Activated naive CD4-positive, alpha-beta T cell treated with Interleukin-2 at 50 U/mL for 16 hours (primary cell): ENCODE results near the gene ARHGAP29.
"Not testable (repeated sequence)": the region's sequence is repeated elsewhere in the genome, so short reads cannot be mapped to it uniquely, and the experiment has no call there.

Experiments
- DNase-seq: peaks from one replicate; pipeline ENCODE4 v3.0.0-alpha.2; 2020

ARHGAP29 gene

DNA sequence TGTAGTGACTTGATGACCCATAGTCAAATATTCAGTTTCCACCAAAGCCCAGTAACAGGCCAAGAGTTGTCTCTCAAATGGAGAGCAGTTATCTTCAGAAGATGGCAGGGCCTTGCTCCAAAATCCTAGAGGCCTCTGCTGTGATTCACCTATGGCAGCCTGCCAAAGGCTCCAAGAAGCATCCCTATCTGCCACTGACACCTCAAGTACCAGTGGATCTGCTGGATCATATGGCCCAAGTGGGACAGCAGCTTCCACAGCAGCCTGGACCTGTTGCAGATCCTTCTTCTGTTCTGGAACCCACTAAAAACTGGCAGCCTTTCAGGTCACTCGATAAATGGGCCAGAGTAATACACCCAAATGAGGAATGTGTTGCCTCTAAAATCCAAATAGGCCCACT lies 73.3 kb downstream of the ARHGAP29 start:
- not testable (repeated sequence) for DNase-seq

DNA sequence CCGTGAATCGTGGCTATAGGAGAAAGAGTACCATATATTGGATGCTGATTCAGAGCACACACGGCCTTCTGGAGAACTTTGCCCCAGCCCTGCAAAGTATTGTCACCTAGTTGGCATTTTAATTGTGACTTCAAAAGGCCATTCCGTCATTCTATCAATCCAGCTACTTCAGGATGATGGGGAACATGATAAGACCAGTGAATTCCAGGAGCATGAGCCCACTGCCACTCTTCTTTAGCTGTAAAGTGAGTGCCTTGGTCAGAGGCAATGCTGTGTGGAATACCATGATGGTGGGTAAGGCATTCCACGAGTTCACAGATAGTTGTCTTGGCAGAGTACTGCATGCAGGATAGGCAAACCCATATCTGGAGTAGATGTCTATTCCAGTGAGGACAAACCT lies 74.1 kb downstream of the ARHGAP29 start:
- not testable (repeated sequence) for DNase-seq

DNA sequence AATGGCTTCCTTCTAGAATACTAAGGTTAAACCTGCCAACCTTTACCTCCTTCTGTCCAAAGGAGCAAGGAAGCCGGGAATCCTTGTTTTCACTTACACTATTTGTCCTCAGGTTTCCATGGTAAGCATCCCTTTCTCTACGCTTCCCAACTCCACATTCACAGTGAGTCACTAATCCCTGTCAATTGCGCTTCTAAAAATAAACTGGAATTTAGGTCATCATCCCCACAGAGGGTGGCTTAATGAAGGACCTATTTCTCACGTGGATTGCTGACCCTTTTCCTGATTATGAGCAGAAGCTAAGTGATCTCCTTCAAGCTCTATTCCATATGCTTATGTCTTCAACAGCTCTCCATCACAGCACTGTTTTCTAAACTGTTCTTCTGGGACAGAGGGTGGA lies 76.6 kb downstream of the ARHGAP29 start:
- DNase-seq = no peak

DNA sequence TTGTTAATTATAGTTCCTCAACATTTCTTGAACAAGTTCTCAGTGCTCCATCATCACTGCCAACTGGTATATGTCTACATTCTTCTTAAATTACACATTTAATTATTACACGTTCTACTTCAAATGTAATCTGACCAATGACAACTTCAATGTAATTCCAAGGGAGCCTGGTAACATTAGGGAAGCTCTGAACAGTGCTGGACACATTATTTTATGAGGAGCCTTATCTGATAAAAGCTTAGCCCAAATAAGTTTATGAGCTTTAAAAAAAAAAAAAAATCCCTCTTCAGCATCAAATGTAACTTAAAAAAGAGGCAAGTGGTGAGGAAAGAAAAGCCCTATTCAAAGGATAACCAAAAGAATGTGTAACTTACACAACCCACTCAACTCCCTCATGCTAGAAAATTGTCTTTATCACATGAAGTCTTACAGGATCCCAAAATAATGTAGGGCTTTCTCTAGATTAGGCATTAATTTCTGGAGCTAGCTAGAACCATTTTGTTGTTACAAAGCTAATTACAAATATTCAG lies 81.2 kb downstream of the ARHGAP29 start:
- DNase-seq = no peak

DNA sequence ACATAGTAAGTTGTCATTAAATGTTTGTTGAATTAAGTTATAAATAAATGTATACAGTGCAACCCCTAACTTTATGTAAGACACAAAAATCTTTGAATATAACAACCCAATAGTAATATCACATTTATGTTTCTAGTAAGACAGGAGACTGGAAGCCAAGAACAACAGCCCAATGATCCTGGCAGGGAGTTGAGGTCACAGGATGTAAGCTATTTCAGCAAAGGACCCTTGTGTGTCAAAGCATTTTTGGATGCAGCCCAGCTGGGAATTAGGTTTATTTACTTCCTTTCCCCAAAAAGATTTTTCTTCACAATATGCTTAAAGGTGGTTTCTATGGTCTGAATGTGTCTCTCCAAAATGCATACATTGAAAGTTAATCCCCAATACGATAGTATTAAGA lies 82.4 kb downstream of the ARHGAP29 start:
- no peak for DNase-seq

DNA sequence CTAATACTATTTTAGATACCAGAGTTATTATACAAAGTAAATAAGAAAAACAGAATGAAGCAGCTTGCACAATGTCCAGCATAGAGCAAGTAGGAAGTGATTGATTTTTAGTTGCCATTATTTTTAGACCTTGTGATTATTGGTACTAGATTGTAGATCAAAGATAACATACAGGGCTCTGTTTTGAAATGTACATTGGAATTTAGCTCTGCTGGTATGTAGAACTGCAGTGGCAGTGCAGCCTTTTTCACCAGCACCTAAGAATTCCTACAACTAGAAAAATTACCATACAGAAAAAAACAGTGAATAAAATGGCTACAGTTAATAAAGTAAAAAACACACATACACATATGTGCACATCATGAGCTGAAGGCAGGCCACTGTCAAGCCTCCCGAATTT lies 84.3 kb downstream of the ARHGAP29 start:
- no peak for DNase-seq

DNA sequence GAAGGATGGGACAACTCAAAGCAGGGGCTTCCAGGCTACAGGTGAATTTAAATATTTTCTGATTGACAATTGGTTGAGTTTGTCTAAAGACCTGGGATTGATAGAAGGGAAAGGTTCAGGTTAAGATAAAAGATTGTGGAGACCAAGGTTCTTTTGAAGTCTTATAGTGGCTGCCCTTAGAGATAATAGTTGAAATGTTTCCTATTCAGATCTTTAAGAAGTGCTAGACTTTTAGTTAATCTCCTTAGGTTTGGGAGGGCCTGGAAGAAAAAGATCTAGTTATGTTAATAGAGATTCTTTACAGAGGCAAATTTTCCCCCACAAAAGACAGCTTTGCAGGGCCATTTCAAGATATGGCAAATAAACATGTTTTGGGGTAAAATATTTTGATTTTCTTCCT lies 88.2 kb downstream of the ARHGAP29 start:
- not testable (repeated sequence) for DNase-seq

DNA sequence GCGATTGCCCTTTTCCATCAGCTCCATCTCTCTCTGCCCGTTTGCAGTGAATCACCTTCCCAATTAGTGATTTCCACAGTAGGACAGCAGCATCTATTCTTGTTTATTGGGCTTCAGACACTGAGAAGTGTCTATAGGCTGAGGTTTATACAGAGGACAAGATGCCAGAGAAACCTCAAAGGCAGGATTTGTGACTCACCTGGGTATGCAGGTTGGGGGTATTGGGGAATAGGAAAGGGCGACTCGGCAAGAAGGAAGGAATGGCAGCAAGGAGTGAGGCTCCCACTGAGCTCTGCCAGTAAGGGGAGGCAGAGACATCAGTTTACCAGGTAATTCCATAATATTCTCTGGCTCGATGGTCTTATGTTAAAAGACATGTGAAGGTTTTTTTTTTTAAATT lies 91.1 kb downstream of the ARHGAP29 start:
- DNase-seq = no peak

DNA sequence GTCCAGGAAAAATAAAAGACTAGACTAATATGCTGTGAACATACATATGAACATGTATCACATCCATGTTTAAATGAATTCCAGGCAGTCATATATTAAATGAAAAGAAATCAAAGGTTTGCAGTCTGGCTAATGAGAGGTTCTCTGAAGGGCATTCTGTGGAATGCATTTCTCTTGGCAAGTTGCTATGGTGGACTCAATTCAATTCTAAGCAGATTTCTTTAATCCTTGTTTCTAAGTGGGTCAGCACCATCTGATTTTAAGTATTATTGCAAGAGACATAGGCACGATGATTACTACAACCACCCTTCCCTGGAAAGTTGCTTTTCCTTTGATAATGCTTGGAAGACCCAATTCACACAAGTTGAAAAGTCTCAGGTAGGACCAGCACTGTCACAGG lies 92.5 kb downstream of the ARHGAP29 start:
- no peak for DNase-seq

DNA sequence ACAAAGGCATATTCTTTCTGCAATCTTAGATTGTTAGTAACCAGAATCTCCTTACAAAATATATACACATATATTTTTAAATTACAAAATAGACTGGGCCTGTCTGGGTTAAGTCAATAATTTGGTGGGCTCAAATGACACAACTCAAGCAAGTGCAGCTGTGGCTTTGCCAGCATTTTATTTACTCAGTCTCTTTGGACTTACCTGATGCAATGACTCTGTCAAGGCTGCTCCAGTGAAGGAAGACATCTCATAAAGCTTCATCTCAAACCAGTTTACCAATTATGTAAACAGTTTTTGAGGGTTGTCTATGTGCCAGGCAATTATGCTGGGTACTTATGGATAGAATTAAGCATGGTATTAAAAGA lies 93.6 kb downstream of the ARHGAP29 start:
- DNase-seq = no peak

DNA sequence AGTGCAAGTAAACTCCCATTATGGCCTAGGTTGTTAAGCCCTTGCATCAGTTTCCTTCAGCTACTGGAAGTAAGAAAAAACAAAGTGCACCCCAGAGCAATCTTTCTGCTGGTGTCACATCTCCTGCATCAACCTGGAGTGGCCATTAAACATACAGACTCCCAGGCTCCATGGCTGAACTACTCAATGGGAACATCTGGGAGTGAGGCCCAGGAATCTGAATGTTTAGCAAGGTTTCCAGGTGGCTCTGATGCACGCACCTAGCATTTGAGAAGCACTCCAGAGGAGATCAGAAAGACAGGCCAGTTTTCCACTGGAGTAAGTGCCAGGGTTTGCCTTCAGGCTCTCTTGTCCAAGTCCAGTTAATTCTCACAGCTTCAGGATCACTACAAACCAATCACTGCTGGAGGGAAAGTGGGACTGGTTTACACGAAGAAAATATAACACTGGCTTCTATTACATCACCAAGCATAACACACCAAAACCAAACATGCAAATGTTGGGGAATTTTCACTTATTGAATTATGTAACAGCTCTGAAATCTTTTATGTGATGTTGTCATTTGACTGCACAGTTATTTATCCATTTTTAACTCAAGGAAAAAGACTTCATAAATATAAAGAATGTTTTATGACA lies 94.1 kb downstream of the ARHGAP29 start:
- no peak for DNase-seq

DNA sequence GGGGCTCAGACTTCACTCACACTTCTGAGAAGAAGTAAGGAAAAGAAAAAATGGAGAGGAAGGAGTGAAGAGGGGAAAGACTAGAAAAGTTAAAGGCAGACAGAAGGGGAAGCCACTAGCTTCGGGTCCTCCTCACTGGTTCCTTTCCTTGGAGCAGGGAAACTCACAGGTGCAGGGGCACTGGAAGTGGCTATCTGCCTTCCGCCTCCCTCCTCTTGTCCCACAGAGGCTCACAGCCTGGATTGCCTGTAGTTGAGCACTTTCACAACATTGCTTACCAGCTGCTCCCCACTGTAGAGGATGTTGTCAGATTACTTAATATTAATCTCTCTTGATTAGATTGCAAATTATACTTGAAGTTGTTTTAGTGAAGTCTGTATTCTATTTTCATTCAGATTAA lies 94.8 kb downstream of the ARHGAP29 start:
- DNase-seq = no peak

DNA sequence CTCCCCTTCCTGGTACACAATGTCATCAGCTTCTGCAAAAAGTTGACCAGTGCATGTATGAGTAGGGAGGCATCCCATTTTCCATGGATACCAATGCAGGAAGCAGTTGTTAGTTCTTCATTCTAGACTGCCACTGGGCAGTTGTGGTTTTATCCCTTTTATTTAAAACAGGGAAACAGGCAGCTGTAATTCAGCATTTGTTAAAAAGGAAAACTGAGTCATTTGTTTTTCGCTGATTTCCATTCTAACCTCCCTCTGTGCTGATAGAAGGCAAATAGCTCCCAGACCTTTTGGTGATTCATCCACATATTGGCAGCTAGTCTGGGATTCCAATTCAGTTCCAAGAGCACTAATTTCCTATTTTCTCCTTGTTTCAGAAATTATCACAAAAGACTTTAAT lies 95.4 kb downstream of the ARHGAP29 start:
- no peak for DNase-seq

DNA sequence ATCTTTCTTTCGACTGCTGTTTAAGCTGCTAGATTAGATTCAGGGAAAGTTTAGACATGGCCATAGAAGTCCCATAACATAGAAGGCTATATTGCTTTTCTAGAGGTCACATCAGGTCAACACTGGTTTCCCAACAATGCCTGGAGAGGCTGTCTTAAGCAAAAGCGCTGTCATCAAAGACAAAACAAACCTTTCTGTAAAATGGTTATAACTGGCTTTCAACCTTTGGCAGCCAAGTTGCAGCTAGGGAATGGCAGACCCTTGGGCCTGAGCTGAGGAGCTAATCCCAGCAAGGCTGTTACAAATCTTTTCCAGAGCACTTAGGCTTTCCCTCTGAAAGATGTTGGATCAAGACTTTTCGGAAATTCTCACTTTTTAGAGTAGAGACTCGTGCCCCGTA lies 105.3 kb downstream of the ARHGAP29 start:
- no peak for DNase-seq

DNA sequence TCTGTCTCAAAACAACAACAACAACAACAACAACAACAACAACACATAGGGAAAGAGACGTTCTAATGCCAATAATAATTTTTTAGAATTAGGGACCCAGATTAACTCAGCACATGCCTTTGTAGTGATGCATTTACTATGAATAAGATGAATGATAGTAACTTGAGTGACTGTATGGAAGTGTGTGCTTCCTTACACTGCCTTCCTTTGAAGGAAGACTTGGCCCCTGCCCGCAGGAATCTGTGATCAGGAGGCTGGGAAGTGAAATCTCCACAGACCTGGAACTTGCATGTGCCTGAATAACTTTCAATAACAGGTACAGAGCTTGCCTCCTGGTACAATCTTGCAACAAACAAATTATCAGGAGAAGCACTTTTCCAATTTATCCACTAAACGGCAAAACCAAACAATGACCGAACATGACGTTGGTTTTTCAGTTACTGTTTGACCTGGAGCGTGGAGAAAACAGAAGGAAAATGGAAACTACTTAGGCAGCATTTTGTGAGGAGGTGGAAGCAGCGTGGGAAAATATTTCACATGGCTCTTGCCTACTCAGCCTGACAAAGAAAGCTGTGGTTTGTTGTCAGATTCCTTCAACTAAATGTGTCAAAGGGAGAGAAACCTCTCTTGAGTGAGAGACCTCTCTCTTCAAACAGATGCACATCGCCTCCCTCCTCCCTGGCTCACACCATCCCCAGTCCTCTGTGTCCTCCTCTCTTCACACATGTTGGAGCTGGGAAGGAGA lies 106.4 kb downstream of the ARHGAP29 start:
- DNase-seq = no peak

DNA sequence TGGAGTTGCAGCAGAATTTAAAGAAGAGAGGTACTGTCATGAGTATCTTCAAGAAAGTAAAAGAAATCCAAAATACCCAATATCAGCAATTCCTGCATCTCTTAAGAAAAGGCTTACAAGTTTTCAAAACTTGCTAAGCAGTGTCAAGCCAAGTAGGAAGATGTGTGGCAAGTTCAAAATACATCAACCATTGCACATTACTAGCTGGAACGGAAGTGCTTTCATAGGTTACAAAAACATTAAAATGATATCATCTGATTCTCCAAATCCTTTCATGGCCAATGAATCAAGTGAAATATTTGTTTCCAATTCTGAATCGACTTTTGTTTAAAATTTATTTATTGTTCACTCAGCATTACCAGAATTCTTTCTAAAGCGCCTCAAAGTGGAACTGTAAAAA lies 110.7 kb downstream of the ARHGAP29 start:
- no peak for DNase-seq

DNA sequence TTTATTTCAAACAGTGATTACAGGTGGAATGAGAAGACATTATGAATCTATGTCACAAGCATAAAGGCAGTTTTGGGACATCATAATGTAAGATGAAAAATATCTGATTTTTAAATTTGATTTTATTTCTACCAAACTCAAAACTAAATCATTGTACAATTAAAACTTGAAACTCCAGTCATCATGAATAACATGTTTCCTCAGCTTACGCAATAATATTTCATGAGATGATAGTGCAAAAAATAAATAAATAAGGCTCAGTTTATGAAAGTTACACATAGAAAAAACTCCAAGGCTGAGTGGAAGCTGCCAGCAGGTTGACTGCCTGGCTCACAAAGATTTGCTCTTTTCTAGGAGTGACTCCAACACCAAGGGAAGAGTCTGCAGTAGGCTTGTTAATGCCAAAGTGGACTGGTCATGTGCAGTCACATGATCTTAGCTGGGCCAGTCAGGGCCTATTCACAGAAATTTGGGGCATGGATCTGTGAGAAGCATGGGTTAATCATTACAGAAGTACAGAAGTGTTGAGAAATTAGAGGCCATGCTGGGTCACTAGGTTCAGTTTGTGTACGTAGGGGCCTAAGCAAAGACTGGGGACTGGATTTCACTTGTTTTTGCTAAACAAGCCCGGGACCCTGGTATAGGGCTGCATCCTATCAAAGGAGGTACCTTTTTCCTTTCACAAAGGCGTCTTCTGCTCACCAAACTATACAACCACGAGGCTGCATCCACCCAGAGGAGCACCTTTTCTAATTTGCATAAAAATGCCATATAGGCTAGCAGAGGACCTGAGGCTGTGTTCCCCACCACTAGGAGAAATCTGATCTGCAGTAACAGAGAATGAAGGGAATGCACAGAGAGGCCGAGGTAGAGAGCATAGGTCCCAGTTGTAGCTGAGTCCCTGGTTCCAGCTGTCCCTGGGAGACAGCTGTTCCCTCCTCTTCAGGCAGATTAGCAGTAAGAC lies 111.6 kb downstream of the ARHGAP29 start:
- DNase-seq = no peak

DNA sequence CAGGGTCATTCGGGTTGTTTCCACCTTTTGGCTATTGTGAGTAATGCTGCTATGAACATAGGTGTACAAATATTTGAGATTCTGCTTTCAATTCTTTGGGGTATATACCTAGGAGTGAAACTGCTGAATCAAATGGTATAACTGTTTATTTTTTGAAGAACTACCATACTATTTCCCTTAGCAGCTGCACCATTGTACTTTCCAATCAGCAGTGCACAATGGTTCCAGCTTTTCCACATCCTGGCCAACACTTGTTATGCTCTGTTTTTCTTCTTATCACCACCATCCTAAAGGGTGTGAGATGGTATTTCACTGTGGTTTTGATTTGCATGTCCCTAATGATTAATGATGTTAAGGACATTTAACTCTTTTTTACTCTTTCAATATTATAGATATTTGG lies 112.8 kb downstream of the ARHGAP29 start:
- DNase-seq = no peak

DNA sequence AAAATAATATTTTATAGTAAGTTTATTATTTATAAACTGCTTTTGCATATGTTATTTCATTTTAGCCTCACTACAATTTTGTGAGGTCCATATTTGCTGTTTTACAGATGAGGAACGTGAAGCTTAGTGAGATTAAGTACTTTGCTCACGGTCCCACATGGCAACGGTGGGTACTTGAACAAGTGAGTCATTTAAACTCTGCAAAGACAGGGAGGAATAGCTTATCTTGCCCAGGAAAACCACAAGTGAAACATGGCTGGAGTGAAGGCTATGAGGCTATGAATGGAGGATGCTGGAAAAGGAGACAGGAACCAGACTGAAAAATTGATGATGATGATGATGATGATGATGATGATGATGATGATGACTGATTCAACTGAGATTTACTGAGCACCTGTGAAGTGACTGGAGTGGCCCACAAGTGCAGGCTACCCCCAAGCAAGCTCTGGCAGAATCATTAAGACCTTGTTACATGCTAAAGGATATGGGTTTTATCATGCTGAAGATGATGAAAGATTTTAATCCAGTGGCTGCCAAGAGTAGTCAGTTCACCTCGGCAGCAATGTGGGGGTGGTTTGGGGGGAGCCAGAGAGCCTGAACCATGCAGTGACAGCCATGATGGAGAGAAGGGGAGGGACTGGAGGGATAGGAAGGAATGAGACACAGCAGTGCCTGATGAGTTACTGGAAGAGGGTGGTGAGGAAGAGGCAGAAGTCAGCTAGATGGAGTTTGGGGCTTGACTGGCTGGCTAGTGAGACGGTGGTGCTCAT lies 115.0 kb downstream of the ARHGAP29 start:
- no peak for DNase-seq
